GM21367 (cell line): ENCODE data around the gene PTAR1.
"Not testable (repeated sequence)": the region's sequence is repeated elsewhere in the genome, so short reads cannot be mapped to it uniquely, and the experiment has no call there.

Source experiments
- ATAC-seq: cut with Tn5 transposase; IDR thresholded peaks from one replicate; pipeline ENCODE4 v1.9.1; 2021; ENCODE audit not compliant: unreplicated experiment

PTAR1 gene

GRCh38 chr9:69759421-69760277, at the start of gene PTAR1:
TSS of gene PTAR1 (minus strand) at chr9:69760011. CDS start at chr9:69759938, 73 bp downstream.
- ATAC-seq, result peak; percentile 88

GRCh38 chr9:69809304-69809863, 49.6 kb upstream of the PTAR1 start:
- no peak for ATAC-seq

- no peak for ATAC-seq
Measured at GRCh38 chr9:69806627-69807026, 46.8 kb upstream of the PTAR1 start.

GRCh38 chr9:69805962-69806515, 46.2 kb upstream of the PTAR1 start:
- ATAC-seq, result no peak

GRCh38 chr9:69801989-69802388, 42.2 kb upstream of the PTAR1 start:
- ATAC-seq, result no peak

- ATAC-seq, result not testable (repeated sequence)
Measured at GRCh38 chr9:69800027-69800426, 40.2 kb upstream of the PTAR1 start.

- not testable (repeated sequence) for ATAC-seq
Measured at GRCh38 chr9:69799521-69799920, 39.7 kb upstream of the PTAR1 start.

GRCh38 chr9:69798744-69799143, 38.9 kb upstream of the PTAR1 start:
- no peak for ATAC-seq

GRCh38 chr9:69797675-69798074, 37.9 kb upstream of the PTAR1 start:
- no peak for ATAC-seq

GRCh38 chr9:69794356-69794755, 34.5 kb upstream of the PTAR1 start:
- ATAC-seq, result no peak

GRCh38 chr9:69785757-69786156, 25.9 kb upstream of the PTAR1 start:
- ATAC-seq, result no peak

- no peak for ATAC-seq
Measured at GRCh38 chr9:69773258-69773657, 13.4 kb upstream of the PTAR1 start.

GRCh38 chr9:69771775-69772418, 12.1 kb upstream of the PTAR1 start:
- no peak for ATAC-seq

- no peak for ATAC-seq
Measured at GRCh38 chr9:69768716-69769115, 8.9 kb upstream of the PTAR1 start.

- ATAC-seq, result no peak
Measured at GRCh38 chr9:69768101-69768500, 8.3 kb upstream of the PTAR1 start.

GRCh38 chr9:69763862-69764261, 4.1 kb upstream of the PTAR1 start:
- ATAC-seq, result not testable (repeated sequence)

GRCh38 chr9:69762527-69762926, 2.7 kb upstream of the PTAR1 start:
- no peak for ATAC-seq

GRCh38 chr9:69760278-69760610, 433 bp upstream of the PTAR1 start:
- ATAC-seq, result peak; percentile 7

GRCh38 chr9:69759021-69759420, 790 bp downstream of the PTAR1 start:
- peak; percentile 1 for ATAC-seq

- no peak for ATAC-seq
Measured at GRCh38 chr9:69757996-69758675, 1.7 kb downstream of the PTAR1 start.

GRCh38 chr9:69755205-69755604, 4.6 kb downstream of the PTAR1 start:
- no peak for ATAC-seq
